OCI-LY1 (cell line): ENCODE data around the gene NTRK3.

Experiments
- H2AFZ ChIP-seq: fragments of 200-600 bp; sonication (generic), shearing (Covaris generic); 2 replicates; pipeline ENCODE4 v1.6.0; 2014; ENCODE audit warnings: antibody characterized with exemption, mild to moderate bottlenecking, low read length
- H3F3A ChIP-seq: fragments of 200-600 bp; sonication (generic), shearing (Covaris generic); 2 replicates; pipeline ENCODE4 v1.6.0; 2014; ENCODE audit warnings: mild to moderate bottlenecking, antibody characterized with exemption, low read length, moderate library complexity; ENCODE audit not compliant: insufficient read depth
- H3K27ac ChIP-seq: fragments of 200-600 bp; sonication (generic); 2 replicates; pipeline ENCODE4 v1.5.1; 2014; ENCODE audit warnings: low read length, mixed run types, mild to moderate bottlenecking, low read depth; ENCODE audit not compliant: poor library complexity, severe bottlenecking
- H3K27me3 ChIP-seq: fragments of 200-600 bp; sonication (generic); 2 replicates; pipeline ENCODE4 v1.6.0; 2014; ENCODE audit warnings: antibody characterized with exemption, mild to moderate bottlenecking, low read length, moderate library complexity; ENCODE audit not compliant: insufficient read depth
- H3K36me3 ChIP-seq: fragments of 200-600 bp; sonication (generic); 2 replicates; pipeline ENCODE4 v1.6.1; 2014; ENCODE audit warnings: mild to moderate bottlenecking, antibody characterized with exemption, low read length, moderate library complexity, mixed read lengths; ENCODE audit not compliant: insufficient read depth
- H3K4me1 ChIP-seq: fragments of 200-600 bp; sonication (generic); 2 replicates; pipeline ENCODE4 v1.5.1; 2014; ENCODE audit warnings: mild to moderate bottlenecking, low read length, moderate library complexity; ENCODE audit not compliant: insufficient read depth, severe bottlenecking
- H3K4me2 ChIP-seq: fragments of 200-600 bp; sonication (generic), shearing (Covaris generic); 2 replicates; pipeline ENCODE4 v1.6.1; 2014; ENCODE audit warnings: low read length
- H3K4me3 ChIP-seq: fragments of 200-600 bp; sonication (generic); 2 replicates; pipeline ENCODE4 v1.5.1; 2014; ENCODE audit warnings: low read length, low read depth, mild to moderate bottlenecking, mixed read lengths; ENCODE audit not compliant: poor library complexity, severe bottlenecking
- H3K79me2 ChIP-seq: fragments of 200-600 bp; shearing (Covaris generic); 2 replicates; pipeline ENCODE4 v1.6.1; 2016; ENCODE audit warnings: mixed run types, low read length, mixed read lengths; ENCODE audit not compliant: insufficient read depth
- H3K9ac ChIP-seq: fragments of 200-600 bp; sonication (generic), shearing (Covaris generic); 2 replicates; pipeline ENCODE4 v1.6.1; 2014; ENCODE audit warnings: mild to moderate bottlenecking, low read length, mixed read lengths
- H3K9me2 ChIP-seq: fragments of 200-600 bp; sonication (generic), shearing (Covaris generic); 2 replicates; pipeline ENCODE4 v1.6.1; 2014; ENCODE audit warnings: low read depth, mild to moderate bottlenecking, low read length, mixed read lengths
- H3K9me3 ChIP-seq: fragments of 200-600 bp; shearing (Covaris generic); 2 replicates; pipeline ENCODE4 v1.6.1; 2014; ENCODE audit warnings: low read length, mixed read lengths
- H4K20me1 ChIP-seq: fragments of 200-600 bp; sonication (generic), shearing (Covaris generic); 2 replicates; pipeline ENCODE4 v1.6.0; 2016; ENCODE audit warnings: mild to moderate bottlenecking, low read length; ENCODE audit not compliant: insufficient read depth
- CTCF ChIP-seq: fragments of 200-600 bp; sonication (generic), shearing (Covaris generic); IDR thresholded peaks from 2 replicates; pipeline ENCODE4 v1.5.1; 2017; ENCODE audit warnings: mild to moderate bottlenecking, antibody characterized with exemption, low read length, moderate library complexity, mixed read lengths
- EZH2 ChIP-seq: fragments of 200-600 bp; sonication (generic), shearing (Covaris generic); IDR thresholded peaks from 2 replicates; pipeline ENCODE4 v1.8.0; 2017; ENCODE audit warnings: borderline replicate concordance, mixed run types, mild to moderate bottlenecking, antibody characterized with exemption, low read length, moderate library complexity, mixed read lengths

NTRK3 gene

DNA sequence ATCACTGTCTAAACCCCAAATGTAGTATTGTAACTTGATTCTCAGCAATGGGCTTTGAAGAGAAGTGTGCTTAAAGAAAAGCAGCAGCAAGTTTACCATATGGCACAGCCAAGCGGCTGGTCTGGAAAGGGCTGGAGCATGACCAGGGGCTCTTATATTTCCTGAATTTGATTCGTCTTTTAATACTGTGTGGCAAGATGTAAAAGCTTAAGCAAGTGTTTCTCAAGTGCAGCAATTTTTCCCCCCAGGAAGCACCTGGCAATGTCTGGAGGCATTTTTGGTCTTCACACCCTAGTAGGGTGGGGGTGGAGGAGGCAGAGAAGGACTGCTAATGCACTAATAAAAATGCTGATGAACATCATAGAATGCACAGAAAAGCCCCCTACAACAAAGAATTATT is 397.9 kb downstream of the NTRK3 start:
- no peaks in the 10 kb centered on the region for H3K79me2 ChIP-seq

GRCh38 chr15:87851497-87851896 is 405.0 kb downstream of the NTRK3 start:
- Histone ChIP-seq H3F3A (no peaks in the 10 kb centered on the region), H3K4me1 (no peaks in the 10 kb centered on the region), H3K9me2 (no peaks in the 10 kb centered on the region), H3K27ac (no peak overlapping the region), H3K9ac (no peak overlapping the region), H3K27me3 (no peaks in the 10 kb centered on the region), H3K4me2 (no peak overlapping the region), H3K4me3 (no peak overlapping the region), H3K9me3 (no peaks in the 10 kb centered on the region), H3K36me3 (no peaks in the 10 kb centered on the region), H3K79me2 (no peaks in the 10 kb centered on the region), H4K20me1 (no peaks in the 10 kb centered on the region), H2AFZ (no peak overlapping the region)
- TF ChIP-seq CTCF (no peak), EZH2 (no peak)

More for the DNA sequence above, 397.9 kb downstream of the NTRK3 start:
- no peak overlapping the region for H3K27ac ChIP-seq
- no peaks in the 10 kb centered on the region for H3K36me3 ChIP-seq
- no peak overlapping the region for H3K9ac ChIP-seq
- H3K9me2 ChIP-seq = no peaks in the 10 kb centered on the region
- no peaks in the 10 kb centered on the region for H3F3A ChIP-seq
- H3K27me3 ChIP-seq = no peaks in the 10 kb centered on the region
- no peak overlapping the region for H3K4me2 ChIP-seq
- TF ChIP-seq CTCF (no peak), EZH2 (no peak)
- H3K4me3 ChIP-seq = no peak overlapping the region
- no peaks in the 10 kb centered on the region for H4K20me1 ChIP-seq
- H3K4me1 ChIP-seq = no peaks in the 10 kb centered on the region
- H2AFZ ChIP-seq = no peak overlapping the region
- no peaks in the 10 kb centered on the region for H3K9me3 ChIP-seq

DNA sequence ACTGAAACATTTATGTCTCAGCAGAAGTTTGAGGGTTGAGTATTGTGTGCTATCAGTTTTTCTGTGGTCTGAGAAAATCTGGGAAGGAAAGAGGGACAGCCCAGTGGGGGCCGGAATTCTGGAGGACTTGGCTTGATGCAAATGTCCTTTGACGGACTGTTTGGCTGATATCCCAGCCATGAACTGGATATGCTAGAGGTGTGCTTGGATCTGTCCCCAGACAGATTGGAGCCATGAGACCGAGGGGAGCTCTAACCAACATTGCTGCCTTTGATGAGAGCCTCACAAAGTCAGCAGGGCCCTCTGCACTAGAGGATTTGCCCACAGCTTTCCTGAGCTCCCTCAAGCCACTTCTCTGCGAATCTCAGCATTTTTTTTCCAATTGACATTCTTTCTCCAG is 405.6 kb downstream of the NTRK3 start:
- no peak overlapping the region for H3K27ac ChIP-seq

More for the DNA sequence above, 405.6 kb downstream of the NTRK3 start:
- Histone ChIP-seq H3K4me2 (no peak overlapping the region), H2AFZ (no peak overlapping the region), H3K27me3 (no peaks in the 10 kb centered on the region), H3K9me2 (no peaks in the 10 kb centered on the region), H3K9ac (no peak overlapping the region), H3K9me3 (no peaks in the 10 kb centered on the region), H3K79me2 (no peaks in the 10 kb centered on the region), H3K4me3 (no peak overlapping the region), H3K36me3 (no peaks in the 10 kb centered on the region), H3F3A (no peaks in the 10 kb centered on the region), H3K4me1 (no peaks in the 10 kb centered on the region), H4K20me1 (no peaks in the 10 kb centered on the region)
- no peak for TF ChIP-seq CTCF
- TF ChIP-seq EZH2 = no peak
